ENCODE measurements around the gene GRIP1.

The GRIP1 gene

GRCh38 chr12:66612090-66612775, 66.6 kb downstream of the GRIP1 start:
- H3K4me2 ChIP-seq, result peak overlapping the region; percentile 17; the same call in 1 of the 2 replicates

GRCh38 chr12:66607147-66607546, 71.7 kb downstream of the GRIP1 start:
- no peak for TF ChIP-seq Cebpa-rat (IDR thresholded peaks at IDR 0.05)
- Histone ChIP-seq H3K4me2 (no peak overlapping the region), H3K27me3 (no peaks in the 10 kb centered on the region), H3K27ac (no peak overlapping the region), H3K36me3 (no peaks in the 10 kb centered on the region), H3K4me1 (peaks cover 7% of the 10 kb centered on the region; the same call in 1 of the 2 replicates), H3K4me3 (no peak overlapping the region), H3K9ac (no peak overlapping the region), H4K20me1 (no peaks in the 10 kb centered on the region), H3K9me3 (no peaks in the 10 kb centered on the region)

More at GRCh38 chr12:66612090-66612775, 66.6 kb downstream of the GRIP1 start:
- Histone ChIP-seq H3K36me3 (no peaks in the 10 kb centered on the region), H3K27me3 (no peaks in the 10 kb centered on the region), H3K4me3 (no peak overlapping the region), H3K4me1 (peaks cover 30% of the 10 kb centered on the region), H3K9me3 (no peaks in the 10 kb centered on the region), H3K27ac (no peak overlapping the region), H4K20me1 (no peaks in the 10 kb centered on the region), H3K9ac (no peak overlapping the region)
- no peak for TF ChIP-seq Cebpa-rat (IDR thresholded peaks at IDR 0.05)

- H3K9ac ChIP-seq, result no peak overlapping the region
- no peak overlapping the region for H3K4me3 ChIP-seq
- no peak overlapping the region for H3K27ac ChIP-seq
- H3K36me3 ChIP-seq, result no peaks in the 10 kb centered on the region
- 0 out of 2 replicates have a peak, but pooled peaks cover 6% of the 10 kb centered on the region for H3K4me1 ChIP-seq
- TF ChIP-seq Cebpa-rat (IDR thresholded peaks at IDR 0.05), result no peak
- H3K27me3 ChIP-seq, result no peaks in the 10 kb centered on the region
- H3K4me2 ChIP-seq, result no peak overlapping the region
- H3K9me3 ChIP-seq, result no peaks in the 10 kb centered on the region
- no peaks in the 10 kb centered on the region for H4K20me1 ChIP-seq
These were observed 73.6 kb downstream of the GRIP1 start for GRCh38 chr12:66605293-66605692.

GRCh38 chr12:66603981-66604479, 74.8 kb downstream of the GRIP1 start:
- Histone ChIP-seq H3K36me3 (no peaks in the 10 kb centered on the region), H4K20me1 (no peaks in the 10 kb centered on the region), H3K9ac (no peak overlapping the region), H3K27me3 (no peaks in the 10 kb centered on the region), H3K4me2 (no peak overlapping the region), H3K4me3 (no peak overlapping the region), H3K9me3 (no peaks in the 10 kb centered on the region), H3K4me1 (peaks cover 9% of the 10 kb centered on the region), H3K27ac (no peak overlapping the region)
- no peak for TF ChIP-seq Cebpa-rat (IDR thresholded peaks at IDR 0.05)

- no peaks in the 10 kb centered on the region for H3K9me3 ChIP-seq
- no peaks in the 10 kb centered on the region for H3K36me3 ChIP-seq
- TF ChIP-seq Cebpa-rat (IDR thresholded peaks at IDR 0.05), result no peak
These were observed 75.4 kb downstream of the GRIP1 start for GRCh38 chr12:66603461-66603860.

GRCh38 chr12:66602483-66603143, 76.3 kb downstream of the GRIP1 start:
- TF ChIP-seq Cebpa-rat (IDR thresholded peaks at IDR 0.05), result no peak
- no peak overlapping the region for H3K4me3 ChIP-seq
- no peak overlapping the region for H3K4me2 ChIP-seq
- H3K9me3 ChIP-seq, result no peaks in the 10 kb centered on the region
- H3K27me3 ChIP-seq, result no peaks in the 10 kb centered on the region
- no peaks in the 10 kb centered on the region for H4K20me1 ChIP-seq
- H3K9ac ChIP-seq, result no peak overlapping the region
- peaks cover 14% of the 10 kb centered on the region for H3K4me1 ChIP-seq
- H3K36me3 ChIP-seq, result no peaks in the 10 kb centered on the region
- no peak overlapping the region for H3K27ac ChIP-seq

More at GRCh38 chr12:66603461-66603860, 75.4 kb downstream of the GRIP1 start:
- Histone ChIP-seq H3K27ac (no peak overlapping the region), H3K27me3 (no peaks in the 10 kb centered on the region), H3K4me2 (no peak overlapping the region), H4K20me1 (no peaks in the 10 kb centered on the region), H3K4me3 (no peak overlapping the region), H3K4me1 (peaks cover 14% of the 10 kb centered on the region), H3K9ac (no peak overlapping the region)

- H3K4me3 ChIP-seq, result no peak overlapping the region
- no peaks in the 10 kb centered on the region for H3K27me3 ChIP-seq
- H3K4me2 ChIP-seq, result no peak overlapping the region
- H3K36me3 ChIP-seq, result no peaks in the 10 kb centered on the region
- no peak overlapping the region for H3K9ac ChIP-seq
- H3K9me3 ChIP-seq, result no peaks in the 10 kb centered on the region
- TF ChIP-seq Cebpa-rat (IDR thresholded peaks at IDR 0.05), result no peak
- no peak overlapping the region for H3K27ac ChIP-seq
- H4K20me1 ChIP-seq, result no peaks in the 10 kb centered on the region
- H3K4me1 ChIP-seq, result peaks cover 14% of the 10 kb centered on the region
These were observed 78.0 kb downstream of the GRIP1 start for GRCh38 chr12:66600903-66601302.

- H3K36me3 ChIP-seq, result no peaks in the 10 kb centered on the region
- no peak overlapping the region for H3K9ac ChIP-seq
- no peaks in the 10 kb centered on the region for H3K27me3 ChIP-seq
- H3K4me1 ChIP-seq, result peaks cover 14% of the 10 kb centered on the region
- no peak overlapping the region for H3K27ac ChIP-seq
- no peak overlapping the region for H3K4me3 ChIP-seq
- H3K4me2 ChIP-seq, result no peak overlapping the region
- TF ChIP-seq Cebpa-rat (IDR thresholded peaks at IDR 0.05), result no peak
- H4K20me1 ChIP-seq, result no peaks in the 10 kb centered on the region
- H3K9me3 ChIP-seq, result no peaks in the 10 kb centered on the region
These were observed 79.1 kb downstream of the GRIP1 start for GRCh38 chr12:66599816-66600215.

- Histone ChIP-seq H3K9ac (no peak overlapping the region), H4K20me1 (no peaks in the 10 kb centered on the region), H3K4me2 (0 out of 2 replicates have a peak overlapping the region, but pooled peaks have one; percentile 24), H3K9me3 (no peaks in the 10 kb centered on the region), H3K27me3 (no peaks in the 10 kb centered on the region), H3K27ac (no peak overlapping the region), H3K4me1 (peaks cover 14% of the 10 kb centered on the region), H3K4me3 (no peak overlapping the region), H3K36me3 (no peaks in the 10 kb centered on the region)
- TF ChIP-seq Cebpa-rat (IDR thresholded peaks at IDR 0.05), result no peak
These were observed 80.3 kb downstream of the GRIP1 start for GRCh38 chr12:66598608-66599007.

- H3K36me3 ChIP-seq, result no peaks in the 10 kb centered on the region
- no peak overlapping the region for H3K4me3 ChIP-seq
- no peak overlapping the region for H3K27ac ChIP-seq
- no peaks in the 10 kb centered on the region for H3K27me3 ChIP-seq
- TF ChIP-seq Cebpa-rat (IDR thresholded peaks at IDR 0.05), result no peak
- H4K20me1 ChIP-seq, result no peaks in the 10 kb centered on the region
- no peak overlapping the region for H3K4me2 ChIP-seq
- no peak overlapping the region for H3K9ac ChIP-seq
- no peaks in the 10 kb centered on the region for H3K9me3 ChIP-seq
- H3K4me1 ChIP-seq, result peaks cover 14% of the 10 kb centered on the region
These were observed 80.8 kb downstream of the GRIP1 start for GRCh38 chr12:66598079-66598478.

All from BLaER1 (cell line).